Activated B cell treated with CpG ODN at 0.5 μM for 24 hours (primary cell): Measurements from ENCODE around the gene PLIN1. TPM values are rescaled to one million over a fixed set of nuclear protein-coding genes. Genes with fewer than 3 reads are reported as not detected.

Experiments used
- ATAC-seq: fragments of 200-7000 bp; cut with Tn5 transposase; one replicate; pipeline ENCODE4 v1.10.0; 2021; ENCODE audit warnings: low read depth, mild to moderate bottlenecking, moderate library complexity
- CTCF ChIA-PET: fragments of 350-600 bp; sonication (Branson Sonifier 250); formaldehyde crosslinking; loops from one replicate; lab custom pipeline; 2021; ENCODE audit warnings: antibody characterized with exemption; lab: Charles Lee
- POLR2A ChIA-PET: fragments of 350-600 bp; sonication (Branson Sonifier 250); formaldehyde crosslinking; loops from one replicate; lab custom pipeline; 2021; ENCODE audit warnings: antibody characterized with exemption; lab: Charles Lee
- DNase-seq: peaks from one replicate; pipeline ENCODE4 v3.0.0; 2022
- H3K27ac Mint-ChIP-seq: one replicate; pipeline ENCODE4 v1.8.0; 2020; ENCODE audit warnings: mixed read lengths
- H3K27me3 Mint-ChIP-seq: one replicate; pipeline ENCODE4 v1.8.0; 2021; ENCODE audit warnings: mixed read lengths
- H3K36me3 Mint-ChIP-seq: one replicate; pipeline ENCODE4 v1.8.0; 2021; ENCODE audit warnings: low read depth, mixed read lengths
- H3K4me1 Mint-ChIP-seq: one replicate; pipeline ENCODE4 v1.8.0; 2021; ENCODE audit warnings: mixed read lengths
- H3K4me3 Mint-ChIP-seq: one replicate; pipeline ENCODE4 v1.8.0; 2020; ENCODE audit warnings: mild to moderate bottlenecking, mixed read lengths
- H3K9me3 Mint-ChIP-seq: one replicate; pipeline ENCODE4 v1.8.0; 2020; ENCODE audit warnings: mixed read lengths
- intact Hi-C: fragments of 100-400 bp; cut with micrococcal nuclease; formaldehyde crosslinking; loops from one replicate; pipeline ENCODE4 v1.15.1; 2024
- total RNA-seq: library from RNA; stranded (reverse); gene quantifications from 2 replicates; pipeline ENCODE4 v1.2.3, GENCODE V29; 2022
- TF ChIP-seq, protein P1 (sequence below): fragments of 200-600 bp; IDR thresholded peaks from one replicate; pipeline ENCODE4 v1.8.0; 2022; ENCODE audit warnings: antibody characterized with exemption, mild to moderate bottlenecking

The PLIN1 gene
- total RNA-seq, 1 donor from 2014 or later, result 0.27 TPM

DNA sequence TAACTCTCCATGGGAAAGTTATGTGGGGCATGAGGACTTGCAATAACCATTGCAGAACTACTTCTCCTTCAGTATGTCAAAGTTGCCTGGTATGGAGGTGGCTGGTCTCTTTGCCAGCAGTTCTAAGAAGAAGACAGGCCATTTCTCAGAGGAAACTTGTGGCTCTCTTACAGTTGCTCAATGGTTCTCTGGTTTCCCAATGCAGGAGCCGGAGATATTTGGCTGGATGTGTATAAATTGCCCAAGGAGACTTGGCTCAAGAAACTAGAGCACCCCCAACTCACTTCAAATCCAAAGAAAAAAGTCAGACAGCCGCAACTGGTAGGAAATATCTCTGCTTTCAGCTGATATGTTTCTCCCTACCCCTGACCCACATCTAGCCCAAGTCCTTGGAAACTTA, 35.6 kb upstream of the PLIN1 start:
- Mint-ChIP-seq H3K9me3 (no peaks in the 10 kb centered on the region), H3K4me3 (no peak overlapping the region), H3K4me1 (no peaks in the 10 kb centered on the region), H3K36me3 (no peaks in the 10 kb centered on the region), H3K27me3 (no peaks in the 10 kb centered on the region), H3K27ac (no peak overlapping the region)
- ChIA-PET CTCF (no interaction called here), POLR2A (no interaction called here)
- DNase-seq, result no peak
- ATAC-seq, result no peak
- intact Hi-C loops, result no loop called here
- TF ChIP-seq, protein P1, sequence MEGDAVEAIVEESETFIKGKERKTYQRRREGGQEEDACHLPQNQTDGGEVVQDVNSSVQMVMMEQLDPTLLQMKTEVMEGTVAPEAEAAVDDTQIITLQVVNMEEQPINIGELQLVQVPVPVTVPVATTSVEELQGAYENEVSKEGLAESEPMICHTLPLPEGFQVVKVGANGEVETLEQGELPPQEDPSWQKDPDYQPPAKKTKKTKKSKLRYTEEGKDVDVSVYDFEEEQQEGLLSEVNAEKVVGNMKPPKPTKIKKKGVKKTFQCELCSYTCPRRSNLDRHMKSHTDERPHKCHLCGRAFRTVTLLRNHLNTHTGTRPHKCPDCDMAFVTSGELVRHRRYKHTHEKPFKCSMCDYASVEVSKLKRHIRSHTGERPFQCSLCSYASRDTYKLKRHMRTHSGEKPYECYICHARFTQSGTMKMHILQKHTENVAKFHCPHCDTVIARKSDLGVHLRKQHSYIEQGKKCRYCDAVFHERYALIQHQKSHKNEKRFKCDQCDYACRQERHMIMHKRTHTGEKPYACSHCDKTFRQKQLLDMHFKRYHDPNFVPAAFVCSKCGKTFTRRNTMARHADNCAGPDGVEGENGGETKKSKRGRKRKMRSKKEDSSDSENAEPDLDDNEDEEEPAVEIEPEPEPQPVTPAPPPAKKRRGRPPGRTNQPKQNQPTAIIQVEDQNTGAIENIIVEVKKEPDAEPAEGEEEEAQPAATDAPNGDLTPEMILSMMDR, result no peak

DNA sequence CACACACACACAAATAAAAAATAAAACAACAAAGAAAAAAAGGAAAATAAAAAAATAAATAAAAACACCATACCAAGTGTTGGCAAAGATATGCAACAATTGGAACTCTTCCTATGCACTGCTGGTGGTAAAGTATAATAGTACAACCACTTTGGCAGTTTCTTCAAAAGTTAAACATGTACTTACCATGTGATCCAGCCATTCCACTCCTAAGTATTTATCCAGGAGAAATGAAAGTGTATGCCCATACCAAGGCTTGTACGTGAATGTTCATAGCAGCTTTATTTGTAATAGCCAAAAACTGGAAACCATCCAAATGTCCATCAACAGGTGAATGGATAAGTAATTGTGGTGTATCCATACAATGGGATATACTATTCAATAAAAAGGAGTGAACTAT, 28.4 kb upstream of the PLIN1 start:
- Mint-ChIP-seq H3K27me3 (peaks cover 24% of the 10 kb centered on the region), H3K4me3 (no peak overlapping the region)
- POLR2A ChIA-PET, result no interaction called here

DNA sequence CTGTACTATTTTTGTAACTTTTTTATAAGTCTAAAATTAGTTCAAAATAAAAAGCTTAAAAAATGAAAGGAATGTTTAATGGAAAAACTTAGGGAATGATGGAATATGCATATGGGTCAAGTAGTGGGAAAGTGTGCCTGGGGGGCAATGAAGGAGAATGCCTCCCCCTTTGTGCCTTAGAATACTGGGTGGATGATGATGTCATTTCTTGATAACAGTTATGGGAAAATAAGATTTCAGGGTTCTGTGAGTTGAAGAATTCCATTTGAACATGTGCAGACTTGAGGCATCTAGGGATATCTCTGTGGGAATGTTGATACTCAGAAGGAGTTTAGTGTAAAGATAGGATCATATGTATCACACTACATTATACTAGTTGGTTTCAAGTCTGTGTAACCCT, 25.2 kb upstream of the PLIN1 start:
- ChIA-PET POLR2A (no interaction called here), CTCF (no interaction called here)
- TF ChIP-seq, protein P1, result no peak
- H3K36me3 Mint-ChIP-seq, result no peaks in the 10 kb centered on the region
- ATAC-seq (no peak), DNase-seq (no peak)
- H3K27me3 Mint-ChIP-seq, result peaks cover 30% of the 10 kb centered on the region
- no peaks in the 10 kb centered on the region for H3K9me3 Mint-ChIP-seq
- H3K4me3 Mint-ChIP-seq, result no peak overlapping the region
- H3K27ac Mint-ChIP-seq, result no peak overlapping the region
- intact Hi-C loops, result no loop called here
- no peaks in the 10 kb centered on the region for H3K4me1 Mint-ChIP-seq

More for the DNA sequence above, 28.4 kb upstream of the PLIN1 start:
- CTCF ChIA-PET, result no interaction called here
- ATAC-seq (no peak), DNase-seq (no peak)
- H3K4me1 Mint-ChIP-seq, result no peaks in the 10 kb centered on the region
- TF ChIP-seq, protein P1, result no peak
- no peak overlapping the region for H3K27ac Mint-ChIP-seq
- H3K36me3 Mint-ChIP-seq, result no peaks in the 10 kb centered on the region
- no peaks in the 10 kb centered on the region for H3K9me3 Mint-ChIP-seq
- intact Hi-C loops, result no loop called here

DNA sequence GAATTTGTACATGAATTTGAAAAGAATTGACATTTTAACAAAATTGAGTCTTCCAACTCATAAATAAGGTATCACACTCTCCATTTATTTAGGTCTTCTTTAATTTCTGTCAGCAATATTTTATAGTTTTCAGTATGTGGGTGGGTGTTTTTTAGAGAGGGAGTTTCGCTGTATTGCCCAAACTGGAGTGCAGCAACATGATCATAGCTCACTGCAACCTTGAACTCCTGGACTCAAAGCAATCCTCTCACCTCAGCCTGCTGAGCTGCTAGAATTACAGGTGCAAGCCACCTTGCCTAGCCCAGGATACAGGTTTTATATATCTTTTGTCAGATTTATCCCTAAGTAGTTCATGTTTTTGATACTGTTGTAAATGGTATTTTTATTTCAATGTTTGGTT, 16.0 kb upstream of the PLIN1 start:
- no peak for DNase-seq
- Mint-ChIP-seq H3K4me1 (peaks cover 14% of the 10 kb centered on the region), H3K4me3 (no peak overlapping the region), H3K27me3 (peaks cover 2% of the 10 kb centered on the region), H3K36me3 (peaks cover 4% of the 10 kb centered on the region), H3K27ac (no peak overlapping the region), H3K9me3 (no peaks in the 10 kb centered on the region)
- TF ChIP-seq, protein P1, result no peak
- intact Hi-C loops, result loop anchor here (10.0 kb wide), 1 partner anchor 120 kb away; the partner anchor contains the start of gene TICRR
- no peak for ATAC-seq
- ChIA-PET POLR2A (interaction anchor here (0.6 kb wide), 1 partner anchor 1215 kb away, joined by 4 read pairs; no protein-coding TSS in a partner anchor), CTCF (no interaction called here)

DNA sequence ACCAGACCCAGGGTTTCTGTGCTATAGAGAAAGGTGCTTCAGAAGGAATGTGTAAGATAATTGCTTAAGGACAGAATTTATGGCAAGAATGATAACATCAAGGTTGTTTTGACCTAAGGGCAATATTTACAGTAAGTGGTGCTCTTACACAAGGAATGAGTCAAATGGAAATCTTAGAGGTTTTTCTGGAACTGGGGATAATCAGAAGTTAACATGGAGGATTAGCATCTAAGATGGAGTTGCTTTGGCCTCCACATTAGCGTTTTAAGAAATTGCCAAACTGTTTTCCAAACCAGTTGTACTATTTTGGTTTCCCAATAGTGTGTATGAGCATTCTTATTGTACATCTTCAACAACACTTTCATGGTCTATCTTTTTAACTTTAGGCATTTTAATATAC, 14.5 kb upstream of the PLIN1 start:
- Mint-ChIP-seq H3K27me3 (peaks cover 2% of the 10 kb centered on the region), H3K9me3 (no peaks in the 10 kb centered on the region), H3K36me3 (peaks cover 4% of the 10 kb centered on the region), H3K4me1 (peaks cover 19% of the 10 kb centered on the region), H3K27ac (no peak overlapping the region), H3K4me3 (no peak overlapping the region)
- intact Hi-C loops, result loop anchor here (5.0 to 10.0 kb wide), 3 partner anchors 119 to 1244 kb away; partner anchors contain the start of genes CIB1, GDPGP1, TICRR and UNC45A
- ChIA-PET CTCF (no interaction called here), POLR2A (no interaction called here)
- TF ChIP-seq, protein P1, result no peak
- ATAC-seq (no peak), DNase-seq (no peak)
